UCSD-AML1 (cell line): ENCODE measurements around the gene AGMAT.

Experiments used
- DNase-seq: peaks from one replicate; lab custom pipeline; 2025; ENCODE audit not compliant: unreplicated experiment; lab: John Stamatoyannopoulos, UW

Gene AGMAT

GRCh38 chr1:15584489-15585363 is at the start of gene AGMAT:
TSS of gene AGMAT (minus strand) at chr1:15585051. CDS start at chr1:15584967, 84 bp downstream.
- no peak for DNase-seq

DNA sequence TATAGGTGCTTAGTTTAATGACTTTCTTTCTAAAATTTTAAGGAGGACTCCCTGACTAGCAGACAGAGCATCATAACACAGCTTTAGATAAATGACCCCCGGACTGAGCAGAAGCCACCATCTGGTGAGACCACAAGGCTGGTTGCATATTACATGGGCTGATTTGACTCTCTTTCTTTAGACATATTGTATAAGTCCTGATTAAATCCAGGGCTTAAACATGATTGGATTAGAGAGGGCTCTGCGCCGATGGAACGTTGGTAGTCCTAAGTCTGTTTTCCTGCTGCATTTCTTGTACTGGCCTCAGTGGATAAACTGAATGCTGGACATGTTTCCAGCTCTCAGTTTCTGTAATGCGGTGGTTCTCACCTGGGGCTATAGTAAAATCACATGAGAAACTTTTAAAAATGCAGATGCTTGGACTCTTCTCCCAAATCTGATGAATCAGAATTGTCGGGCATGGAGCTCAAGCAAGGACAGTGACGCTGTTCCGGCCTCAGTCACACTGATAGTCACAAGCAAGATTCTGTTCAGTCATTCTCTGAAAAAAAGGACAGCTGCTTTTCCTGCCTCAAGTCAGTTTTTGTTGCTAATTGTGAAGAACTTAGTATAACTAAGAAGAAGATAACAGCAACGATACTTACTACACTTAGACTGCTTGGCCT is 49.0 kb upstream of the AGMAT start:
- DNase-seq, result no peak

- no peak for DNase-seq
Observed at GRCh38 chr1:15628003-15628402, 43.2 kb upstream of the AGMAT start.

DNA sequence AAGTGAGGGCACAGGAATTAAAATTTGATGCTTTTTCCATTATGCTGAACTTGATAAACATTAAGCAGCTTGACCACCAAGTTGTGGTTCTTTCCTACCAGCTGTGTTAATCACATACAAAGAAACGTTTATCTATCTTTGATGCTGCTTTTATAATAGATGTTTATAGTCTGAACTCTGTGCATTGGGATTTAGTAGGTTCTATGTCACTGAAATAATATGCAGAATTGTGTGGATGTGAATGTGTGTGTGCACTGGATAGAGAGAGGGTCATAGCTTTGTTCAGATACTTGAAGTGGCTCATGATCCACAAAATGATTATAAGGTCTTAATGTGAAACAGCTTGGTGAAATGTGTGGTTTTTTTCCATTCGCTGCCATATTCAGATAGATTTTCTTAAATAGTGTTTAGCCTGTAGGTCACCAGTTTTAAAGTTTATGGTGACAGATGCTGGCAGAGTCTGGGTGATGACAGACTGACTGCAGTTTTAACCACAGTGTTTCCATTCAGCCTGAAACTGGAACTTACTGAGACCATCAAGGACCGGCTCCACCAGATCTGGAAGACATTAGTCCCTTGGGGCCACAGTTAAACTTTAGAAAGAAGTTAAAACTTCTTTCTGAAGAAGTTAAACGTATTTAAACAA is 42.6 kb upstream of the AGMAT start:
- no peak for DNase-seq

- no peak for DNase-seq
Observed at GRCh38 chr1:15626269-15626950, 41.6 kb upstream of the AGMAT start.

GRCh38 chr1:15625056-15625917 is 40.4 kb upstream of the AGMAT start:
- no peak for DNase-seq

- no peak for DNase-seq
Observed at GRCh38 chr1:15624133-15624714, 39.4 kb upstream of the AGMAT start.

DNA sequence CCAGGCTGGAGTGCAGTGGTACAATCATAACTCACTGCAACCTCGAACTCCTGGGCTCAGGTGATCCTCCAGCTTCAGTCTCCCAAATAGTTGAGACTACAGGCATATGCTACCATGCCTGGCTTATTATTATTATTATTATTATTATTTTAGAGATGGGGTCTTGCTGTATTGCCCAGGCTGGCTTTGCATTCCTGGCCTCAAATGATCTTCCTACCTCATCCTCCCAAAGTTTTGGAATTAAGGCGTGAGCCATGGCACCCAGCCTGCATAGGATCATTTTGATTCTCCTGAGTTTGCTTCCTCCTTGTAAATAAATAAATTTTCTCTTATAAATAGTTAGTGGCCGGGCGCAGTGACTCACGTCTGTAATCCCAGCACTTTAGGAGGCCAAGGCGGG is 38.6 kb upstream of the AGMAT start:
- DNase-seq, result no peak

DNA sequence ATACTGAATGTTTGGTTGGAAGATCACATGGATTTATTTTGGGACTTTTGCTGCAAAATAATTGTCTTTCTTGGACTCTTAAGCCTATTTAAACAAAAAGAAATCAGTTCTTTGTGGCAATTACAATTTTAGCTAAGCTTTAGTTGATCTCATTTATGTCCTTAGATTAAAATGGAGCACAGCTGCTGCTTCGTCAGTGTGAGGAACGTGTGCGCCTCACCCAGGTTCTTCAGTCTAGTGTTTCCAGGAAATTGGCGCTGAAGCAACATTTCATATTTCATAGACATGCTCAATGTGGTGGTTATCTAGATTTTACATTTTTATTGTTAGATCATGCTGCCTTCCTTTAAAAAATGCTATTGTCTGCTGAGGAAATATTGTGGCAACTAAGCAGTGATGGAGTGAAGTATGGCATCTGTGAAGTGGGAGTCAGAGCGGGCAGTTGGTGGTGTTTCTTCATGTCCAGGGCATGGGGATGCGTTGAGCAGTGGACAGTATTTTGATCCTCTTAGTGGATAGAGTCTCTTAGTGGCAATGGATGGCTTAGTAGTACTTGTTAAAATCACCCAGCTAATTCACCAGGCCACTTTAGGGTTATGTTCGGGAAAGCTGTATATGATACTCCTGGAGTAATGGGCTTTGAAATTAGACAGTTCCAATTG is 38.0 kb upstream of the AGMAT start:
- DNase-seq, result no peak

- DNase-seq, result no peak
Observed at GRCh38 chr1:15621975-15622374, 37.1 kb upstream of the AGMAT start.

GRCh38 chr1:15620902-15621682 is 36.2 kb upstream of the AGMAT start:
- DNase-seq, result no peak

DNA sequence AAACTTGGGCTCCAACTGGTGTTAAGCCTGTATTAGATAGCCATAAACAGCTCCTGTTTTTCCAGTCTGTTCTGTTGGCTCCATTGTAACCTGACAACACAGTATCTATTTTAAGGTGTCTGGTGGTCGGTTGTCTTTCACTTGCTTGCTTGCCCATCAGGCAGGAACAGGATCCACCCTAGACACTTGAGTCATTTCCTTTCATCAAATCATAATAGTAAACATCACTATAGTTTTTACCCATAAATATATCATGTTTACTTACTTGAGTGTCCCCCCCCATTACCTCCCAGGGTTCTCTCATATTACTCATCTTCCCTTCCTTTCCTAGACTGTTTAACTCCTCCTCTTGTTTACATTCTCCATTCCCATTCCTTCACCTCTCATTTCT is 35.3 kb upstream of the AGMAT start:
- no peak for DNase-seq

- DNase-seq, result no peak
Observed at GRCh38 chr1:15618655-15619525, 34.0 kb upstream of the AGMAT start.

GRCh38 chr1:15618077-15618654 is 33.3 kb upstream of the AGMAT start:
- no peak for DNase-seq

- DNase-seq, result peak; percentile 98
Observed at GRCh38 chr1:15617173-15618076, 32.6 kb upstream of the AGMAT start, which contains the start of gene DDI2. TSS of gene DDI2 (plus strand) at chr1:15617458. CDS start at chr1:15617671, 213 bp downstream.
